Stimulated activated naive CD8-positive, alpha-beta T cell treated with anti-CD3 and anti-CD28 coated beads, Interleukin-15, Interleukin-2, amounts not matched to agents 100 U/mL and 50 U/mL, for 24 hours (primary cell): Measurements from ENCODE around the gene RRAS2.
A peak's percentile ranks its signal among the peaks of the same experiment; 100 is the strongest.
"Not testable (repeated sequence)": the region's sequence is repeated elsewhere in the genome, so short reads cannot be mapped to it uniquely, and the experiment has no call there.

Source experiments
- ATAC-seq: fragments of 150-1000 bp; cut with Tn5 transposase; one replicate; pipeline ENCODE4 v1.10.0; 2021
- DNase-seq: peaks from one replicate; pipeline ENCODE4 v3.0.0; 2021

RRAS2 gene

DNA sequence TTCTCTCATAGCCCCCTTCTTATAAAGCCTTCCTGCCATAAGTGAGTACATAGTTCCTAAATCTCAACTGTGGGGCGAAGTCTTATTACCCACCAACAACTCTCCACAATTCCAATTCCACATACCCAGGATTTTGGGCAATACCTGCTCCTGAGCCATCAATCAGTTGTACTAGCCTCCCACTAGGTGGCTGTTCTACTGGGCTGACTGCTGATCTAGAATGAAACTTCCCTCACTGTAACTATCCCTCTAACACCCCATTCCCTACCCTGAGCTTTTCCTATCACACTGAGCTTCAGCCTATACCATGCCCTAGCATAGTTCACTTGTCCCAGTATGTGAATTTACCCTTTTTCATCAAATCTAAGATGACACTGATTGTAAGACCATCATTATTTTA is 52.5 kb downstream of the RRAS2 start:
- ATAC-seq = no peak
- DNase-seq = no peak

GRCh38 chr11:14305649-14306048 is 53.3 kb downstream of the RRAS2 start:
- no peak for ATAC-seq

GRCh38 chr11:14304601-14305000 is 54.4 kb downstream of the RRAS2 start:
- ATAC-seq = no peak
- DNase-seq = no peak

More at GRCh38 chr11:14305649-14306048, 53.3 kb downstream of the RRAS2 start:
- DNase-seq = no peak

- ATAC-seq (peak; percentile 91), DNase-seq (peak; percentile 51)
Observed at GRCh38 chr11:14300661-14301304, 58.2 kb downstream of the RRAS2 start.

DNA sequence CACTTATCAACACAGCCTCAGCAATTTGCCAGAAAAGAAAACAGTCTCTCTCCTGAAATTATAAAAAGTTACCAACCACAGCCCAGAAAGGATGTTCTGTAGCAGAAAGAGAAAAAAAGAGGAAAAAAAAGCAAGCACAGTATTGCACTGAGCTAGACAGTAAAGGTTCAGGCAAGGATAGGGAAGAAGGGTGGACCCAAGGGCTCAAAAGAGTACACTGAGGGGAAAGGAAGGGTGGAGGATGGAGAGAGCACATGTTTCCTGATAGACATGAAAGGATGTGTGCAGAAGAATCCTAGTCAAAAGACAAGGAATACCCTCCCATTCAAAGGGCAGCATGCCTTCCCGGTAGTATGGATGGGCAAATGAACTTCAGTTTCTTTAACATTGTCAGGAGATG is 59.1 kb downstream of the RRAS2 start:
- no peak for ATAC-seq
- DNase-seq = no peak

DNA sequence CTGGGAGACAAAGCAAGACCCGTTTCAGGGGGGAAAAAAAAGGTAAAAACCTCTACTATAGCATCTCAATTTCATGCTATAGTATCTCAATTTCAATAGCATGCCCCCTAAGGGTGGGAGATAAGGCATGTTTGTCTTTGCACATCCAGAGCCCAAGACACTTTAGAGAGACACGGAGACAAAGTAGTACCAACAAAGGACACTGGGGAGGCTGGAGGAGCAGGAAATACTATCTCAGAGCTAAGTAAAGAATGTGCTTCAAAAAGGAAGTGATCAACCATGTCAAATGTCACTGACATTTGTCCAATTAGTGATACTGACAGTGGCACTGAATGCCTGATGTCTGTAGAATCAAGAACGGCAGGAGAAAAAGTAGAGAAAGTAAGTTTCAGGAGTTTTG is 68.6 kb downstream of the RRAS2 start:
- DNase-seq (no peak), ATAC-seq (no peak)

DNA sequence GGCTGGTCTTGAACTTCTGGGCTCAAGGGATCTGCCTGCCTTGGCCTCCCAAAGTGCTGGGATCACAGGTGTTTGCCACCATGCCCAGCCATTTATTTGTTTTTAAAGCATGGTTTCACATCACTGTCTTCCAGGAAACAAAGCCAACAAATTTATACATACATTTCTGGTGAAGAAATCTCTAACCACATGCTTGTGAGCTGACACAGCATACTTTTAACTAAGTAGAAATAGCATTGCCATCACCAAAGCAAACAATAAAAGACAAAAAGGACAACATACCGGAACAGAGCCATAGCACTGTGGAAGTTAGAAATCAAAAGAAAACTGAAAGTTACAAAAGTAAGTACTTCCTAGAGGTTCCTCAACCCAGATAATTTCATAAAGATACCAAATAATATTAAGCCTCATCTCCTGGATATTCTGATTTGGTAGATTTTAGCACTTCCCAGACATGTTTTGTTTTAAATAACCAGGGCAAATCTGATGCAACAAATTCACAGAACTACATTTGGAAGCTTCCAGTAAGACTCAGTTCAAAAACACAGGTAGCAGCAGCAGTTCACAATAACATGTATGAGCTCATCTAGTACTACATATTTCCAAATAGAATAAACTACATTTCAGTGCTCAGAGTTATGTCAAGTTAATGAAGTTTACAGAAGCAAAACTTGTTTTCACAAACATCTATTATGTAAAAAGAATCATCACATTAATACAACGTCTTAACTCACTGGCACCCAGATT is 70.6 kb downstream of the RRAS2 start:
- DNase-seq = no peak
- no peak for ATAC-seq

- not testable (repeated sequence) for DNase-seq, ATAC-seq
Observed at GRCh38 chr11:14278869-14279268, 80.1 kb downstream of the RRAS2 start.

DNA sequence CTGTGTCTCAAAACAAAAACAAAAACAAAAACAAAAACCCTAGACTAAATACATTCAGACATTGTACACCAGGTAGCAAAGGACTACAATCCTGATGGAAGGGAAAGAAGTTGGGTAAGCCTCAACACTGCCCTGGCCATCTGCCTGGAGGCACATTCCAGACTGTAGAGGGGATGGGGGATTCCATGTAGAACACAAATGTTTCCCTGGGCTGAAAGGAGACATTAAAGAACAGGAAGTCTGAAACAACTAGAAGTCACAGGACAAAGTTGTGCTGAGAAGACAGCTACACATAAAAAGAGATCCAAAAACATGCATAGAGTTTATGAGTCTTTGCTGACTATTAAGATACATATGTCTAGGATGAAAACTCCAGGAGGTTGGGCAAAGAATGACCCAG is 83.9 kb downstream of the RRAS2 start:
- no peak for DNase-seq
- no peak for ATAC-seq

- ATAC-seq (no peak), DNase-seq (no peak)
Observed at GRCh38 chr11:14273895-14274294, 85.1 kb downstream of the RRAS2 start.

DNA sequence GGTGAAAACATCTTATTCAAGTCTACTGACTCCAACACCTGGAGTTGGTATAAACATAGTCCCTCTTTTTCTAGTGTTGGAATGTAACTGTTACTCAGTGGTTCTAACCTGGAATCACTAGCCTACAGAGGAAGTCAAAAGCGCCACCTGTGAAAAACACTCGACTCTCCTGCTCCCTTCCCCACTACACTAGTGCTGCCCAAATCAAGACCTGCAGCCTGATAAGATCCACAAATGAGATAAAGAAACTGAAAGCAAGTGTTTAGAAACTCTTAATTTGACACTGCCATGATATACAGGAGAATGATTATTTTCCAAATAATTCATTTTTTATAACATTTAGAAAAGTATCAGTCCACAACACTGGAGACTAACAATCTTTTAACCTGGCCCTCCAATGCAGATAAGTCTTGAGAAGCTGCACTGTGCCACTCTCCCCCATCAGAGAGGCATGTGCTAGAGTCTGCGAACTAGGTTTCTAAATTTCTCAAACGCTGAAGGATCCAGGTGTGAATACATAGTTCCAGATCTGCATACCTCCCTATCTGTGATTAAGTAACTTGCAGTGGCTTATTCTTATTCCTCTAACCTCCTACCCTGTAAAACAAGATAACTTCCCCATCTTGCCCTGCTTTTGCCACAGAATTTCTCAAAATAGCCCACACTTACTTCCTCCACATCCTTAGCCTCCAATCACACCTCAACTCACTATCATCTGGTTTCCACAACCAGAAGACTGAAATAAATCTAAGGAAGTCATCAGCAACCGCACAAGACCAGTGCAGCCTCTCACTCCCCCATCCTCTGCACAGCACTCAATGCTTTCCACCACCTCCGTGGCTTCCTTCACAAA is 88.1 kb downstream of the RRAS2 start:
- DNase-seq (peak; percentile 21), ATAC-seq (peak; percentile 77)

GRCh38 chr11:14269692-14270573 is 89.0 kb downstream of the RRAS2 start:
- DNase-seq (no peak), ATAC-seq (peak; percentile 41)

GRCh38 chr11:14267861-14268635 is 90.9 kb downstream of the RRAS2 start:
- no peak for DNase-seq
- ATAC-seq = no peak

- ATAC-seq = no peak
Observed at GRCh38 chr11:14266622-14267021, 92.4 kb downstream of the RRAS2 start.

DNA sequence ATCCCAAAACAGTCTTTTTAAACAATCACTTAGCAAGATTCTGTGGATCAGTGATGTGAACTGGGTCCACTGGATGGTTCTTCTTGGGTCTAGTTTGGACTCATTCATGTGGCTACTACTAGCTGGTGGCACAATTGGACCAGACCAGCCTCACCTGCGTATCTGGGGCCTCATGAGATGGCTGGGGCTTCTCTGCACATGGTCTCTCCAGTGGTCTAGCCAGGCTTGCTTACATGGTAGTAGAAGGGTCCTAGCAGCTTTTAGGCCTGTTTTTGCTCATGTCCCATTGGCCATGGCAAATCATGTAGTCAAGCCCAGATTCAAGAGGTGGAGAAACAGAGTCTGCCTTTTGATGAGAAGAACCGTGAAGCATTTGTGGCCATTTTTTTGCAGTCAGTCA is 94.0 kb downstream of the RRAS2 start:
- peak; percentile 6 for ATAC-seq
- no peak for DNase-seq

More at GRCh38 chr11:14266622-14267021, 92.4 kb downstream of the RRAS2 start:
- DNase-seq = no peak

GRCh38 chr11:14262271-14262846 is 96.6 kb downstream of the RRAS2 start:
- DNase-seq = no peak
- no peak for ATAC-seq

- no peak for DNase-seq
- no peak for ATAC-seq
Observed at GRCh38 chr11:14261066-14261465, 97.9 kb downstream of the RRAS2 start.

DNA sequence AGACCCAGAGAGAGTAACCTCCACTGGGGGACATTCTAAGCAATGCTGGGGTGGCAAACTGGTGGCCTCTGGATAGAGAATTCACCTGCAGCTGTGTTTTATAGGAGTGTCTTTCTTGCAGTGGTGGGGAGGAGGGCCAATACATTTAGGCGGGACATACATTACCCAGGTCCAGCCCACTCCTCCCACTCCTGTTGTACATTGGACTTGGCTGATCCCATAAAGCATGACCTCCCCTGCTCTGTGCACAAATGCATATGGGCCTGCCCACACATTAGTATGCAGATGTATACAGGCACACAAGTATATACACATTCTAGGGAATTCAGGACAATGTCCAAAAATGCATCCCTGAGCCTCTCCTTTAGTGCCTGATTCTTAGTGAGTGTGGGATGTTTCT is 99.1 kb downstream of the RRAS2 start:
- no peak for DNase-seq

GRCh38 chr11:14259186-14259784 is 99.7 kb downstream of the RRAS2 start:
- ATAC-seq (no peak), DNase-seq (no peak)

More for the DNA sequence above, 99.1 kb downstream of the RRAS2 start:
- ATAC-seq = no peak
